ENCODE measurements around the gene HIP1.
"Not testable (repeated sequence)": the region's sequence is repeated elsewhere in the genome, so short reads cannot be mapped to it uniquely, and the experiment has no call there.

Gene HIP1

DNA sequence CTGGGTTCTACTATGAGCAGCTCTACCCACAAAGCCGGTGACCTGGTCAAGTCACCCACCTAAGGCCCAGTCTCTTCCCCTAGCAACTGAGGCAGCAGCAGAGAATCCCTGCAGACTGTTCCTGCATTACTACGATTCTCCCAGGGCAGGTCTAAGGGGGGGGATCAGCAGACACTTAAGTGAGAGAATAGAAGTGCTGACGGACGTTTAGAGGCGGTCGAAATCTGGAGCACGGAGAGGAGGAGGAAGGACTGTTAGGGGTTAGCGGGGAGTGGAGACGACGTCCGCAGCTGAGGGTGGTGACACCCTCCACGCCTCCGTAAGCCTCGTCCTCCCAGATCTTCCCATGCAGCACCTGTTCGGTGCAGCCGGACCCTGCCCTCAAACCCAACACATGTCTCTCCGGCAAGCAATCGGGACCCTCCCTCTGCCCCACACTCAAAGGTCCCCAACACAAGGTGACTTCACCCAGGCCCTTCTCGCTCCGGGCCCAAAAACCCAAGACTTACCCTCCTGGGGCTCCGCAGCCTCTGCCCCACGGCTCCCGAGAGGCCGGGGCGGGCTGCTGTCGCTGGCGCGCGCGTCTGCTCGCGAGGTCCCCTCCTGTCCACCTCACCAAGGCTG is 253.3 kb downstream of the HIP1 start:
- DNase-seq = not testable (repeated sequence)
